Hematopoietic multipotent progenitor cell treated with erythropoietin and hydrocortisone succinate and interleukin-3 and kit ligand, for 6 days (in vitro differentiated cells): ENCODE results near the gene TRIM58.

Experiments used
- DNase-seq: peaks from one replicate; pipeline ENCODE4 v3.0.0-alpha.2; 2015

TRIM58 gene

GRCh38 chr1:247857069-247857984, at the start of gene TRIM58:
TSS of gene TRIM58 (plus strand) at chr1:247857187. CDS start at chr1:247857247, 60 bp downstream.
- DNase-seq, result peak; percentile 98

- no peak for DNase-seq
Observed at GRCh38 chr1:247812637-247813036, 44.4 kb upstream of the TRIM58 start.

- no peak for DNase-seq
Observed at GRCh38 chr1:247822060-247822459, 34.9 kb upstream of the TRIM58 start.

GRCh38 chr1:247824023-247824422, 33.0 kb upstream of the TRIM58 start, which contains the start of gene OR14A16:
TSS of gene OR14A16 (minus strand) at chr1:247824119. CDS start at chr1:247815729, 8,390 bp downstream.
- DNase-seq, result no peak

GRCh38 chr1:247825362-247825761, 31.6 kb upstream of the TRIM58 start:
- no peak for DNase-seq

- DNase-seq, result no peak
Observed at GRCh38 chr1:247829656-247830055, 27.3 kb upstream of the TRIM58 start.

- peak; percentile 23 for DNase-seq
Observed at GRCh38 chr1:247833601-247834000, 23.4 kb upstream of the TRIM58 start.

- peak; percentile 32 for DNase-seq
Observed at GRCh38 chr1:247840818-247841217, 16.2 kb upstream of the TRIM58 start.

GRCh38 chr1:247841796-247842195, 15.2 kb upstream of the TRIM58 start, which contains the start of gene OR11L1:
TSS of gene OR11L1 (minus strand) at chr1:247841896. CDS start at chr1:247841896, 0 bp downstream.
- DNase-seq, result no peak

GRCh38 chr1:247843411-247843810, 13.6 kb upstream of the TRIM58 start:
- DNase-seq, result no peak

- no peak for DNase-seq
Observed at GRCh38 chr1:247845011-247845692, 11.8 kb upstream of the TRIM58 start.

- DNase-seq, result no peak
Observed at GRCh38 chr1:247845693-247846017, 11.3 kb upstream of the TRIM58 start.

GRCh38 chr1:247848346-247848745, 8.6 kb upstream of the TRIM58 start:
- no peak for DNase-seq

GRCh38 chr1:247849616-247850015, 7.4 kb upstream of the TRIM58 start:
- DNase-seq, result no peak

- peak; percentile 97 for DNase-seq
Observed at GRCh38 chr1:247854899-247855545, 2.0 kb upstream of the TRIM58 start.

GRCh38 chr1:247855911-247856310, 1.1 kb upstream of the TRIM58 start:
- peak; percentile 17 for DNase-seq

GRCh38 chr1:247857985-247858619, 1.1 kb downstream of the TRIM58 start:
- peak; percentile 44 for DNase-seq

- DNase-seq, result no peak
Observed at GRCh38 chr1:247862756-247863155, 5.8 kb downstream of the TRIM58 start.

- no peak for DNase-seq
Observed at GRCh38 chr1:247864644-247865043, 7.7 kb downstream of the TRIM58 start.

- DNase-seq, result no peak
Observed at GRCh38 chr1:247865416-247865815, 8.4 kb downstream of the TRIM58 start.

- no peak for DNase-seq
Observed at GRCh38 chr1:247883346-247883745, 26.4 kb downstream of the TRIM58 start.

GRCh38 chr1:247884797-247885413, 27.9 kb downstream of the TRIM58 start:
- peak; percentile 45 for DNase-seq
